NCI-H2107 treated with DMSO at 0.1 percent for 48 hours (cell line): ENCODE results near the gene SOX2.

Experiments used
- DNase-seq: peaks from one replicate; lab custom pipeline; 2025; ENCODE audit not compliant: unreplicated experiment; lab: John Stamatoyannopoulos, UW

The SOX2 gene

GRCh38 chr3:181704421-181705085 is 7.2 kb upstream of the SOX2 start:
- no peak for DNase-seq

- no peak for DNase-seq
Measured at GRCh38 chr3:181705086-181705480, 6.6 kb upstream of the SOX2 start.

- DNase-seq, result no peak
Measured at GRCh38 chr3:181707980-181708379, 3.7 kb upstream of the SOX2 start.

- DNase-seq, result peak; percentile 98
Measured at GRCh38 chr3:181709537-181710279, 2.0 kb upstream of the SOX2 start.

GRCh38 chr3:181710345-181711291 is 1.1 kb upstream of the SOX2 start:
- DNase-seq, result peak; percentile 94

- no peak for DNase-seq
Measured at GRCh38 chr3:181712226-181712552, 464 bp downstream of the SOX2 start.

GRCh38 chr3:181712553-181713279 is 991 bp downstream of the SOX2 start:
- DNase-seq, result peak; percentile 75

GRCh38 chr3:181713280-181713647 is 1.5 kb downstream of the SOX2 start:
- DNase-seq, result peak; percentile 43

- DNase-seq, result no peak
Measured at GRCh38 chr3:181713676-181714612, 2.2 kb downstream of the SOX2 start.

- no peak for DNase-seq
Measured at GRCh38 chr3:181715571-181716340, 4.0 kb downstream of the SOX2 start.

GRCh38 chr3:181716966-181717365 is 5.2 kb downstream of the SOX2 start:
- DNase-seq, result no peak

- DNase-seq, result no peak
Measured at GRCh38 chr3:181717549-181718171, 5.9 kb downstream of the SOX2 start.

- no peak for DNase-seq
Measured at GRCh38 chr3:181718369-181718768, 6.6 kb downstream of the SOX2 start.

- no peak for DNase-seq
Measured at GRCh38 chr3:181718987-181719911, 7.5 kb downstream of the SOX2 start.

GRCh38 chr3:181719991-181720680 is 8.4 kb downstream of the SOX2 start:
- DNase-seq, result no peak

- no peak for DNase-seq
Measured at GRCh38 chr3:181721046-181721875, 9.5 kb downstream of the SOX2 start.
